ENCODE data around the gene CBFA2T2. TPM values are rescaled to one million over a fixed set of nuclear protein-coding genes. Genes with fewer than 3 reads are reported as not detected.

The CBFA2T2 gene
- total RNA-seq, 1 donor from 2014 or later = 52.3 TPM

DNA sequence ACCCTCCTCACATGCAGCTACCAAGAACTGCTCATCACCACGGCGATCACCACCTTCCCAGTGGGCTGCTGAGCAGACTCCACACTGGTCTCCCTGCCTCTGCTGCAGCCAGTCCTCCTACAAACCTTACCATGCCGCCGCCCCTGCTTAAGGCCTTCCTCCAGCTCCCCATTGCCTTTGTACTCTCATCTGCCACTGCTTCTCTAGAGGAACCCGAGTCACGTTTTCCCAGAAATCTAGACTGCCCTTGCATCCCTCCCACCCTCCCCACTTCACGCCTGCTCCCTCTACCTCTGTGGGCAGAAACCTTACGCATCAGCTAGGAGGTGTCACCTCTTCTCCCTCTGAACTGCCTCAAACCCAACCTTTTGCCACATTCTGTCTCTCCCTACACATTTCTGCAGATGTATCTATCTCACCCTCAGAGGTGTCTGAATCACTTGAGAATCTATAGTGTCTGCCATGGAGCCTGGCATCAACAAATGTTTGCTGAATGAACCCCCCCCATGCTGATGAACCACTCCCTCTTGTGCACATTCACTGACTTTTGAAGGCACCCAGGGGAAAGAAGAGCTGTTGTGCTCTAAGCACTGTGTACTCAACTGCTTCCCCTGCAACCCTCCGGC lies 191.9 kb downstream of the CBFA2T2 start:
- peak overlapping the region; percentile 1 for H3K27ac Mint-ChIP-seq
- peak overlapping the region; percentile 2 for H3K4me3 Mint-ChIP-seq
- no peak for DNase-seq (ENCODE audit: extremely low spot score, unreplicated experiment)
- TF ChIP-seq, protein P1, sequence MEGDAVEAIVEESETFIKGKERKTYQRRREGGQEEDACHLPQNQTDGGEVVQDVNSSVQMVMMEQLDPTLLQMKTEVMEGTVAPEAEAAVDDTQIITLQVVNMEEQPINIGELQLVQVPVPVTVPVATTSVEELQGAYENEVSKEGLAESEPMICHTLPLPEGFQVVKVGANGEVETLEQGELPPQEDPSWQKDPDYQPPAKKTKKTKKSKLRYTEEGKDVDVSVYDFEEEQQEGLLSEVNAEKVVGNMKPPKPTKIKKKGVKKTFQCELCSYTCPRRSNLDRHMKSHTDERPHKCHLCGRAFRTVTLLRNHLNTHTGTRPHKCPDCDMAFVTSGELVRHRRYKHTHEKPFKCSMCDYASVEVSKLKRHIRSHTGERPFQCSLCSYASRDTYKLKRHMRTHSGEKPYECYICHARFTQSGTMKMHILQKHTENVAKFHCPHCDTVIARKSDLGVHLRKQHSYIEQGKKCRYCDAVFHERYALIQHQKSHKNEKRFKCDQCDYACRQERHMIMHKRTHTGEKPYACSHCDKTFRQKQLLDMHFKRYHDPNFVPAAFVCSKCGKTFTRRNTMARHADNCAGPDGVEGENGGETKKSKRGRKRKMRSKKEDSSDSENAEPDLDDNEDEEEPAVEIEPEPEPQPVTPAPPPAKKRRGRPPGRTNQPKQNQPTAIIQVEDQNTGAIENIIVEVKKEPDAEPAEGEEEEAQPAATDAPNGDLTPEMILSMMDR (conservative IDR thresholded peaks at IDR 0.05) = no peak
- no peaks in the 10 kb centered on the region for H3K9me3 Mint-ChIP-seq
- H3K27me3 Mint-ChIP-seq = no peaks in the 10 kb centered on the region
- peaks cover 31% of the 10 kb centered on the region for H3K4me1 Mint-ChIP-seq (ENCODE audit: unreplicated experiment)
- no peaks in the 10 kb centered on the region for H3K36me3 Mint-ChIP-seq

DNA sequence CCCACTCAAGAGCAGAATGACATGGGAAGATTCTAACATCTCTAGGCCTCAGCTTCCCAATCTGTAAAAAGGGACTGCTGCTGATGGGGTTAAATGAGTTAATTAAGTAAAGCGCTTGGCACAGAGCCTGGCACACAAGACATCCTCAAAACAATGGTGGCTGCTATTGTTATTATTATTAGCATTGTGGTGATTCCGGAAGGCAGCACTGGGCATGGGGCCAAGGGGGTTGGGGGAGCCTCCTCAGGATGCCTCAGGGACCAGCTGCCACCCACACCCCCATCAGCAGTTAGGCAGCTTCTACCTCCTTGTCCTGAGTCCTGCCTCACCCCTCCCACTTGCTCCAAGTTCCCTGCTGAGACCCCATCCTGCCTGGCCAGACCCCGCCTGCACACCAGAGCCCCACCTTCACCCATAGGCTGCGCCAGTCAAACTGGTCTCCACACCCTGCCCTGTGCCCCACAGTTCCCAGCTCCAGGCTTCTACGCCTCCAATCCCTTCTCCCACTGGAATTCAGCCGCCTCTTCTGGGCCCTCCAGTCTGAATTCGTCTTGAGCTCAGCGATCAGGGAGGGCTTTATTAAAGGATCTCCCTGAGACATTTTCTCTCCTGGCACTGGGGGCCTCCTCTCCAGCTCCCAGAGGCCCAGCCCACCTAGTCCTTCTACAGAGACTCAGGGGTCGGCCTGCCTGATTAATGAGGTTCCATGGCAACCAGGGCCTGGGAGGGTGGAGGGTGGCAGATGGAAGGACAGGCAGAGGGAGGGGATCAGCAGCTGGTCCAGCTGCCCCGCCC lies 194.8 kb downstream of the CBFA2T2 start:
- no peaks in the 10 kb centered on the region for H3K27me3 Mint-ChIP-seq
- H3K36me3 Mint-ChIP-seq = no peaks in the 10 kb centered on the region
- no peaks in the 10 kb centered on the region for H3K9me3 Mint-ChIP-seq
- no peak for DNase-seq (ENCODE audit: extremely low spot score, unreplicated experiment)
- H3K4me3 Mint-ChIP-seq = peak overlapping the region; percentile 91
- TF ChIP-seq, protein P1 (conservative IDR thresholded peaks at IDR 0.05) = no peak
- H3K27ac Mint-ChIP-seq = peak overlapping the region; percentile 88
- peaks cover 33% of the 10 kb centered on the region for H3K4me1 Mint-ChIP-seq (ENCODE audit: unreplicated experiment)

DNA sequence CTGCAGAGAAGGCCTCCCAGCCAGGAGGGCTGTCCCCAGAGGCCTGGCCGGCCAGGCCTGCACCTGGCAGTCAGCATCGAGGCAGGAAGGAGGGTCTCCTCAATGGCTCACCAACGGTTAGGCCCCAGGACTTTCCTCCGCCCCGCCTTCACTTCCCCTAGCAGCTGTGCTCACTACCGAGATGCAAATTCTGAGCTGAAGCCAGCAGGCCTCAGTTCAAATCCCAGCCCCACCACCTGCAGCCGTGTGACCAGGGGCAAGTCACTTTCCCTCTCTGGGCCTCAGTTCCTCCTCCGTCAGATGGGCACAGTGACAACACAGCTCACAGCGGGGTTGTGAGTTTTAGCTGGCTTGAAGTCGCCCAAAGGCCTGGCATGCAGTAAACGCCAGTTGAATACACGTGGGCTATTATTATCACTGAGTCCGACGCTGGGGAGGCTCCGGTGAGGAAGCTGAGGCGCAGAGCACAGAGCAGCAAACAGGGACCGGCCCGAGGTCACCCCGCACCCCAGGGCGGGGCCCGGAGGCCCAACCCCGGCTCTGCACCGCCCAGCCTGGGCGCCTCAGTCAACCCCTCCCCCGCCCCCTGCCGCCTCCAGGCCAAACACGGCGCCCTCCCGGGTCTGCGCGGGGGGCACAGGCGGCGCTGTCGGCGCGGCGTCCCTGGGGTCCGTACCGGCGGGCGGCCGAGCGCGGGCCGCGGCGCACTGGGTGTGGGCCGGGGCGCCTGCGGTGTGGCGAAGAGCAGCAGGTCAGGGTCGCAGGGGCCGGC lies 195.6 kb downstream of the CBFA2T2 start:
- Mint-ChIP-seq H3K4me3 (peak overlapping the region; percentile 91), H3K36me3 (no peaks in the 10 kb centered on the region), H3K9me3 (no peaks in the 10 kb centered on the region), H3K4me1 (ENCODE audit: unreplicated experiment) (peaks cover 36% of the 10 kb centered on the region), H3K27me3 (no peaks in the 10 kb centered on the region), H3K27ac (peak overlapping the region; percentile 88)
- peak; percentile 77 for DNase-seq (ENCODE audit: extremely low spot score, unreplicated experiment)
- TF ChIP-seq, protein P1 (conservative IDR thresholded peaks at IDR 0.05) = no peak

DNA sequence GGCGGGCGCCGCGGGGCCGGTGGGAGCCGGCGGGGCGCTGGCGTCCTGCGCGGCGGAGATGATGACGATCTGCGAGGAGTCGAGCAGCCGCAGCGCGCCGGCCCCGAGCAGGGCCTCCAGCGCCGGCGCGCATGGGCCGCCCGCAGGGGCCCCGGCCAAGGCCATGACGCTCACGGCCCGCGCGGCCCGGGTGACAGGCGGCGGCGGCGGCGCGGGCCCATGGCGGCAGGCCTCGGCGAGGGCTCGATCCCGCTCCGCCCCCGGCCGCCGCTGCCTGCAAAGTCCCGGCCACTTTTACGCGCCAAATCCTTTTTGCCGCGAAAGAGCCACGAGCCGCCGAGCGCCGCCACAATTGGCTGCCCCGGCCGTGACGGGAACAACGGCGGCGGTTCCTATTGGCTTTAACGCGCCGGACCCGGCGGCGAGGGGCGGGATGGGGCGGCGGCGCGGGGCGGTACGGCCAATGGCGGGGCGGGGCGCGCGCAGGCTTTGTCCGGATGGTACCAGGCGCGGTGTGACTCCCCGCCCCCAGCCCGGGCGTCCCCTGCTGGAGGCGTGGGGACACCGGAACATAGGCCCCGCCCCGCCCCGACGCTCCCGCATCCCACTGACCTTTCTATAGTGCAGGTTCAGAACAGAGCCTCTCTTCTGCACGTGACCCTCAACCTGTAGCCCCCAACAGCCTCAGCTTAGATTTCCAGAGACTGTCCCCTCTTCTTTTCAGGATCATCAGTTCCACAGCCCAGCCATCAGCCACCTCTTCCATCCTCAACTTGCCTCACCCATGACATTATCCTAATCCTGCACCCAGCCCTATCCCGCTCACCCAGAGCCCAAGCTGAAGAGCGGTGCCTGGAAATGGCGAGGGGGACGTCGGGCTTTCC lies 196.4 kb downstream of the CBFA2T2 start, which contains the start of gene E2F1:
Gene E2F1 (minus strand): TSS at position 286 of the 884 bp plus-strand sequence. CDS start 121 bp downstream, at position 165.
- TF ChIP-seq, protein P1 (conservative IDR thresholded peaks at IDR 0.05) = peak; percentile 64
- H3K27ac Mint-ChIP-seq = peak within 1 kb of the TSS; percentile 88
- peak; percentile 100 for DNase-seq (ENCODE audit: extremely low spot score, unreplicated experiment)
- H3K9me3 Mint-ChIP-seq = no peaks in the 10 kb centered on the region
- H3K36me3 Mint-ChIP-seq = no peaks in the 10 kb centered on the region
- H3K4me1 Mint-ChIP-seq (ENCODE audit: unreplicated experiment) = peaks cover 29% of the 10 kb centered on the region
- no peaks in the 10 kb centered on the region for H3K27me3 Mint-ChIP-seq
- peak within 1 kb of the TSS; percentile 91 for H3K4me3 Mint-ChIP-seq

DNA sequence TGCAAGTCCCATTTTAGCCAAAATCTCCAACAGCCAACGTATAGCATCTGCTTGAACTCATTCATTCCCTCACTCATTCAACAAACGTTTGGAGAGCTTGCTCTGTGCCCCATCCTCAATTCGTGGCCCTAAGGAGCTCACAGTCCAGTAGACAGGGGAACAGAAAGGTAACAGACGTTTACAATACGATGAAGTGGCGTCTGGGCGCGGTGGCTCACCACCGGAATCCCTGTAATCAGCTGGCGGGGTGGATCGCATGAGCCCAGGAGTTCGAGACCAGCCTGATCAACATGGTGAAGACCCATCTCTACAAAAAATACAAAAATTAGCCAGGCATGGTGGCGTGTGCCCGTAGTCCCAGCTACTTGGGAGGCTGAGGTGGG lies 197.1 kb downstream of the CBFA2T2 start:
- DNase-seq (ENCODE audit: extremely low spot score, unreplicated experiment) = no peak
- Mint-ChIP-seq H3K36me3 (no peaks in the 10 kb centered on the region), H3K9me3 (no peaks in the 10 kb centered on the region), H3K27me3 (no peaks in the 10 kb centered on the region), H3K4me1 (ENCODE audit: unreplicated experiment) (peaks cover 26% of the 10 kb centered on the region), H3K4me3 (peak overlapping the region; percentile 84), H3K27ac (peak overlapping the region; percentile 71)
- TF ChIP-seq, protein P1 (conservative IDR thresholded peaks at IDR 0.05) = no peak
